K562 (cell line): Measurements from ENCODE around the gene RMI1. TPM values are rescaled to one million over a fixed set of nuclear protein-coding genes. Genes with fewer than 3 reads are reported as not detected.

Experiments
- ARHGAP35 ChIP-seq: fragments of 450-650 bp; IDR thresholded peaks from 2 replicates; pipeline ENCODE4 v1.6.1; 2018; ENCODE audit not compliant: partially characterized antibody
- CHD2 ChIP-seq: IDR thresholded peaks from 2 replicates; pipeline ENCODE4 v1.6.1; 2011; ENCODE audit warnings: low read depth, low read length
- HDAC1 ChIP-seq, 2 experiments: fragments of 450-650 bp; IDR thresholded peaks; 2 replicates each; pipeline ENCODE4 v1.6.1; 2016 to 2017; ENCODE audit warnings: inconsistent platforms in 1 of 2, mild to moderate bottlenecking in 1 of 2, moderate library complexity in 1 of 2
- HNRNPH1 ChIP-seq: fragments of 200-400 bp; formaldehyde crosslinking; optimal IDR thresholded peaks from 2 replicates; pipeline ENCODE3; 2017; ENCODE audit warnings: low read depth, mild to moderate bottlenecking, low read length, moderate library complexity
- KAT2B ChIP-seq: IDR thresholded peaks from one replicate; pipeline ENCODE4 v1.6.1; 2012; ENCODE audit warnings: low read depth, mild to moderate bottlenecking, control low read depth, inconsistent platforms, low read length, moderate library complexity
- KDM5B ChIP-seq: fragments of 200-600 bp; sonication (generic); IDR thresholded peaks from 2 replicates; pipeline ENCODE4 v1.6.1; 2012; ENCODE audit warnings: low read depth, mild to moderate bottlenecking, moderate library complexity, low read length, control low read depth, inconsistent platforms; ENCODE audit not compliant: insufficient replicate concordance
- KLF6 ChIP-seq: fragments of 250-450 bp; sonication (Bioruptor Pico); IDR thresholded peaks from 2 replicates; pipeline ENCODE4 v1.4.0; 2020; ENCODE audit warnings: mild to moderate bottlenecking, moderate library complexity, borderline replicate concordance
- MYC ChIP-seq, 2 experiments: fragments of 250-450 bp in 1 of 2; sonication (Bioruptor Pico) in 1 of 2; IDR thresholded peaks; 2 replicates each; pipeline versions ENCODE4 v1.5.1 to v1.6.1; 2012 to 2021; ENCODE audit warnings: low read depth in 2 of 2, borderline replicate concordance in 1 of 2, improper control_type of control experiment in 1 of 2, low read length in 1 of 2, mild to moderate bottlenecking in 1 of 2, moderate library complexity in 1 of 2
- SAFB ChIP-seq: fragments of 200-400 bp; formaldehyde crosslinking; IDR thresholded peaks from 2 replicates; pipeline ENCODE4 v1.6.1; 2017; ENCODE audit warnings: low read depth, low read length, borderline replicate concordance
- SNIP1 ChIP-seq: fragments of 450-650 bp; IDR thresholded peaks from 2 replicates; pipeline ENCODE4 v1.7.1; 2017; ENCODE audit warnings: low read depth, mild to moderate bottlenecking
- TAF9B ChIP-seq: fragments of 450-650 bp; IDR thresholded peaks from 2 replicates; pipeline ENCODE4 v1.6.1; 2018; ENCODE audit warnings: mild to moderate bottlenecking; ENCODE audit not compliant: partially characterized antibody
- XRCC3 ChIP-seq: fragments of 450-650 bp; IDR thresholded peaks from 2 replicates; pipeline ENCODE4 v1.6.1; 2017; ENCODE audit warnings: mild to moderate bottlenecking, moderate library complexity
- ZNF146 ChIP-seq: IDR thresholded peaks from one replicate; pipeline ENCODE4 v1.6.1; 2018; ENCODE audit warnings: missing compliant biosample characterization; ENCODE audit not compliant: unreplicated experiment
- polyA plus RNA-seq, 8 experiments: library from polyadenylated mRNA; depleted of rRNA in 4 of 8; stranded (reverse) in 5 of 8; unstranded in 3 of 8; fragments of >200 nt; fragmentation: Nextera tagmentation in 2 of 8; fragmentation: Illumina TruSeq in 1 of 8; extraction: Ambion mirVana in 2 of 8; extraction: Trizol in 1 of 8; gene quantifications; 2 replicates each; pipeline versions ENCODE4 v1.2.1 to v1.2.3, GENCODE V29; 2011 to 2014; ENCODE audit warnings: inconsistent platforms in 1 of 8, missing spikeins in 1 of 8
- total RNA-seq, 7 experiments: library from RNA; depleted of rRNA in 6 of 7; stranded (reverse); fragments of >200 nt in 6 of 7; fragmentation: Illumina TruSeq in 2 of 7; extraction: Trizol in 2 of 7; gene quantifications; 2 replicates each; pipeline versions ENCODE4 v1.2.1 to v1.2.3, GENCODE V29; 2011 to 2021; ENCODE audit warnings: low replicate concordance in 1 of 7
- TF ChIP-seq, protein P1 (sequence below): fragments of 250-450 bp; sonication (Bioruptor Pico); IDR thresholded peaks from 2 replicates; pipeline ENCODE4 v1.8.0; 2022; ENCODE audit warnings: moderate library complexity, mild to moderate bottlenecking, inconsistent platforms
- TF ChIP-seq, protein P2 (sequence below): sonication (generic); formaldehyde crosslinking; IDR thresholded peaks from 2 replicates; pipeline ENCODE4 v1.8.1; 2023; ENCODE audit warnings: mild to moderate bottlenecking, missing genetic modification reagents, moderate library complexity
- TF ChIP-seq, protein P3 (sequence below), 2 experiments: fragments of 450-650 bp; IDR thresholded peaks; 2 replicates each; pipeline ENCODE4 v1.6.1; 2016
- TF ChIP-seq, protein P4 (sequence below), 3 experiments: IDR thresholded peaks in 2 of 3; conservative IDR thresholded peaks in 1 of 3; 2 replicates each; pipeline ENCODE4 v1.5.1; 2011 to 2012; ENCODE audit warnings: low read length in 3 of 3, mild to moderate bottlenecking in 3 of 3, control low read depth in 2 of 3, improper control_type of control experiment in 1 of 3, inconsistent platforms in 1 of 3, low read depth in 1 of 3, mixed read lengths in 1 of 3, moderate library complexity in 1 of 3; ENCODE audit not compliant: insufficient read depth in 2 of 3

Gene RMI1
- total and polyA plus RNA-seq, 9 of the 15 experiments (the other 6 are each of a cell fraction or from before 2014, with no cell fraction given) = 3.0 to 17.4 (median 10.6) TPM

DNA sequence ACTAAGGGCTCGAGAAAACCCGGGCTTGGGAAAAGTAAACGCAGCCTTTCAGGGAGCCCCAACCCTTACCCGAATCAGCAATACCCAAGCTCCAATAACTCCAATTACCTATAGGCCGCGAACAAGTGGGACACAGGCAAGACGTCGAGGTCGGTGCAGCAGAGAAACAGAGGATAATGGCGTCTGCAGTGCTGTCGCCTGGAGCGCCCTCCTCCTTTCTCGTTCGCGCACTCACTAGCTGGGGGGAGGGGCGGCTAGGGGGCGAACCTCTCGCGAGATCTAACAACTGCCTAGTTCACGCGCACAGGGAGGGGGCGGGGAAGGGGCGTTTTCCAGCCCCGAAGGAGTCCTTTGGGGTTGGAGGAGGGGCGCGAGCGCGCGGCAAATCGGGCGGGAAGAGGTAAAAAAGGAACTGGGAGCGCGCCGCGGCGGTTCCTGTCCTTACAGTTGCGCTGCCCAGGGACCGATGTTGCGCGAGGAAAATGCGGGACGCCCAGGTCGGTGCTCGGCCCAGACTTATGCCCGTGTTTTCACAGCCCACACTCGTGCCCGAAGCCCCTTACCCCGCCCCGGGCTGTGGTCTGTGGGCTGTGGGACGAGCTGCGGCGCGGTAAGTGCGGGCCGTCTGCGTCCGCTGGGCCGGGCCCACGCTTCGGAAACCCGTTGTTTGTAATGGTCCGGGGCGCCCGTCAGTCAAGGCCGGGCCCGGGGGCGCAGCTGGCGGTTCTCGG is at the start of gene RMI1 (continued):
- TF ChIP-seq, protein P1, sequence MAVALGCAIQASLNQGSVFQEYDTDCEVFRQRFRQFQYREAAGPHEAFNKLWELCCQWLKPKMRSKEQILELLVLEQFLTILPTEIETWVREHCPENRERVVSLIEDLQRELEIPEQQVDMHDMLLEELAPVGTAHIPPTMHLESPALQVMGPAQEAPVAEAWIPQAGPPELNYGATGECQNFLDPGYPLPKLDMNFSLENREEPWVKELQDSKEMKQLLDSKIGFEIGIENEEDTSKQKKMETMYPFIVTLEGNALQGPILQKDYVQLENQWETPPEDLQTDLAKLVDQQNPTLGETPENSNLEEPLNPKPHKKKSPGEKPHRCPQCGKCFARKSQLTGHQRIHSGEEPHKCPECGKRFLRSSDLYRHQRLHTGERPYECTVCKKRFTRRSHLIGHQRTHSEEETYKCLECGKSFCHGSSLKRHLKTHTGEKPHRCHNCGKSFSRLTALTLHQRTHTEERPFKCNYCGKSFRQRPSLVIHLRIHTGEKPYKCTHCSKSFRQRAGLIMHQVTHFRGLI (CRISPR knock-in tag) = no peak
- no peak for TF ChIP-seq ZNF146 (CRISPR knock-in tag)
- TF ChIP-seq, protein P2, sequence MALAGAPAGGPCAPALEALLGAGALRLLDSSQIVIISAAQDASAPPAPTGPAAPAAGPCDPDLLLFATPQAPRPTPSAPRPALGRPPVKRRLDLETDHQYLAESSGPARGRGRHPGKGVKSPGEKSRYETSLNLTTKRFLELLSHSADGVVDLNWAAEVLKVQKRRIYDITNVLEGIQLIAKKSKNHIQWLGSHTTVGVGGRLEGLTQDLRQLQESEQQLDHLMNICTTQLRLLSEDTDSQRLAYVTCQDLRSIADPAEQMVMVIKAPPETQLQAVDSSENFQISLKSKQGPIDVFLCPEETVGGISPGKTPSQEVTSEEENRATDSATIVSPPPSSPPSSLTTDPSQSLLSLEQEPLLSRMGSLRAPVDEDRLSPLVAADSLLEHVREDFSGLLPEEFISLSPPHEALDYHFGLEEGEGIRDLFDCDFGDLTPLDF (CRISPR knock-in tag) = peak; percentile 94
- TF ChIP-seq ARHGAP35 = peak; percentile 88
- TF ChIP-seq XRCC3 = no peak
- TF ChIP-seq HNRNPH1 = no peak
- TF ChIP-seq CHD2 = peak; percentile 94
- no peak for TF ChIP-seq KAT2B
- TF ChIP-seq HDAC1 (IDR thresholded peaks at IDR 0.05) = peak; percentile 25 to 60; a peak in 1 of 4 replicates
- TF ChIP-seq, protein P3, sequence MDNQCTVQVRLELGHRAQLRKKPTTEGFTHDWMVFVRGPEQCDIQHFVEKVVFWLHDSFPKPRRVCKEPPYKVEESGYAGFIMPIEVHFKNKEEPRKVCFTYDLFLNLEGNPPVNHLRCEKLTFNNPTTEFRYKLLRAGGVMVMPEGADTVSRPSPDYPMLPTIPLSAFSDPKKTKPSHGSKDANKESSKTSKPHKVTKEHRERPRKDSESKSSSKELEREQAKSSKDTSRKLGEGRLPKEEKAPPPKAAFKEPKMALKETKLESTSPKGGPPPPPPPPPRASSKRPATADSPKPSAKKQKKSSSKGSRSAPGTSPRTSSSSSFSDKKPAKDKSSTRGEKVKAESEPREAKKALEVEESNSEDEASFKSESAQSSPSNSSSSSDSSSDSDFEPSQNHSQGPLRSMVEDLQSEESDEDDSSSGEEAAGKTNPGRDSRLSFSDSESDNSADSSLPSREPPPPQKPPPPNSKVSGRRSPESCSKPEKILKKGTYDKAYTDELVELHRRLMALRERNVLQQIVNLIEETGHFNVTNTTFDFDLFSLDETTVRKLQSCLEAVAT (IDR thresholded peaks at IDR 0.05) = peak in 1 of 2 experiments; percentile 36; a peak in 2 of 4 replicates
- 0 out of 2 replicates have a peak, but pooled peaks have one; percentile 27 for TF ChIP-seq KLF6
- TF ChIP-seq SAFB = 0 out of 2 replicates have a peak, but pooled peaks have one; percentile 23
- TF ChIP-seq, protein P4, sequence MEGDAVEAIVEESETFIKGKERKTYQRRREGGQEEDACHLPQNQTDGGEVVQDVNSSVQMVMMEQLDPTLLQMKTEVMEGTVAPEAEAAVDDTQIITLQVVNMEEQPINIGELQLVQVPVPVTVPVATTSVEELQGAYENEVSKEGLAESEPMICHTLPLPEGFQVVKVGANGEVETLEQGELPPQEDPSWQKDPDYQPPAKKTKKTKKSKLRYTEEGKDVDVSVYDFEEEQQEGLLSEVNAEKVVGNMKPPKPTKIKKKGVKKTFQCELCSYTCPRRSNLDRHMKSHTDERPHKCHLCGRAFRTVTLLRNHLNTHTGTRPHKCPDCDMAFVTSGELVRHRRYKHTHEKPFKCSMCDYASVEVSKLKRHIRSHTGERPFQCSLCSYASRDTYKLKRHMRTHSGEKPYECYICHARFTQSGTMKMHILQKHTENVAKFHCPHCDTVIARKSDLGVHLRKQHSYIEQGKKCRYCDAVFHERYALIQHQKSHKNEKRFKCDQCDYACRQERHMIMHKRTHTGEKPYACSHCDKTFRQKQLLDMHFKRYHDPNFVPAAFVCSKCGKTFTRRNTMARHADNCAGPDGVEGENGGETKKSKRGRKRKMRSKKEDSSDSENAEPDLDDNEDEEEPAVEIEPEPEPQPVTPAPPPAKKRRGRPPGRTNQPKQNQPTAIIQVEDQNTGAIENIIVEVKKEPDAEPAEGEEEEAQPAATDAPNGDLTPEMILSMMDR (IDR thresholded peaks at IDR 0.05 in 2 of 3, conservative IDR thresholded peaks at IDR 0.05 in 1 of 3; ENCODE audit: insufficient read depth in 2 of 3, low read depth in 1 of 3, low read length in 3 of 3) = peak in 1 of 3 experiments; percentile 10; a peak in 1 of 6 replicates
- TF ChIP-seq KDM5B = peak; percentile 62
- peak; percentile 57; the same call in 1 of the 2 replicates for TF ChIP-seq SNIP1
- peak; percentile 83 for TF ChIP-seq TAF9B
- TF ChIP-seq MYC (IDR thresholded peaks at IDR 0.05; ENCODE audit: low read depth, low read length) = peak; percentile 56
- no peak for TF ChIP-seq MYC (CRISPR knock-in tag; IDR thresholded peaks at IDR 0.05; ENCODE audit: borderline replicate concordance, low read depth)
